Activated naive CD4-positive, alpha-beta T cell treated with anti-CD3 and anti-CD28 coated beads, Interleukin-2, amount 10 ng/mL, durations not matched to agents 7 days and 5 days (primary cell): ENCODE measurements around the gene NOX4.
"Not testable (repeated sequence)": the region's sequence is repeated elsewhere in the genome, so short reads cannot be mapped to it uniquely, and the experiment has no call there.

ENCODE experiments used
- CTCF ChIA-PET: fragments of 350-600 bp; sonication (Branson Sonifier 250); formaldehyde crosslinking; loops from one replicate; lab custom pipeline; 2021; ENCODE audit warnings: antibody characterized with exemption; lab: Charles Lee
- DNase-seq: peaks from one replicate; pipeline ENCODE4 v3.0.0-alpha.2; 2020
- H3K27ac Mint-ChIP-seq: one replicate; pipeline ENCODE4 v1.8.0; 2021; ENCODE audit warnings: mild to moderate bottlenecking, moderate library complexity, mixed read lengths
- H3K27me3 Mint-ChIP-seq: one replicate; pipeline ENCODE4 v1.8.0; 2021; ENCODE audit warnings: mild to moderate bottlenecking, mixed read lengths
- H3K36me3 Mint-ChIP-seq: one replicate; pipeline ENCODE4 v1.8.0; 2021; ENCODE audit warnings: mixed read lengths
- H3K4me1 Mint-ChIP-seq: one replicate; pipeline ENCODE4 v1.8.0; 2021; ENCODE audit warnings: mixed read lengths
- H3K4me3 Mint-ChIP-seq: one replicate; pipeline ENCODE4 v1.8.0; 2021; ENCODE audit warnings: mild to moderate bottlenecking, moderate library complexity, mixed read lengths
- H3K9me3 Mint-ChIP-seq: one replicate; pipeline ENCODE4 v1.8.0; 2021; ENCODE audit warnings: mixed read lengths

The NOX4 gene

GRCh38 chr11:89381094-89381493 lies 110.1 kb downstream of the NOX4 start:
- DNase-seq: no peak
- no peaks in the 10 kb centered on the region for H3K4me1 Mint-ChIP-seq
- no peak overlapping the region for H3K27ac Mint-ChIP-seq
- no peaks in the 10 kb centered on the region for H3K36me3 Mint-ChIP-seq
- CTCF ChIA-PET: no interaction called here
- no peaks in the 10 kb centered on the region for H3K27me3 Mint-ChIP-seq
- no peaks in the 10 kb centered on the region for H3K9me3 Mint-ChIP-seq
- H3K4me3 Mint-ChIP-seq: no peak overlapping the region

GRCh38 chr11:89379976-89380771 lies 111.0 kb downstream of the NOX4 start:
- H3K27ac Mint-ChIP-seq, H3K4me3 Mint-ChIP-seq, H3K9me3 Mint-ChIP-seq, DNase-seq, H3K27me3 Mint-ChIP-seq, H3K4me1 Mint-ChIP-seq, H3K36me3 Mint-ChIP-seq, CTCF ChIA-PET: not testable (repeated sequence)

- H3K9me3 Mint-ChIP-seq, H3K4me1 Mint-ChIP-seq, CTCF ChIA-PET, H3K27ac Mint-ChIP-seq, H3K27me3 Mint-ChIP-seq, DNase-seq, H3K4me3 Mint-ChIP-seq, H3K36me3 Mint-ChIP-seq: not testable (repeated sequence)
These were observed 112.2 kb downstream of the NOX4 start for GRCh38 chr11:89378986-89379385.

- H3K27me3 Mint-ChIP-seq, H3K4me3 Mint-ChIP-seq, CTCF ChIA-PET, DNase-seq, H3K27ac Mint-ChIP-seq, H3K36me3 Mint-ChIP-seq, H3K4me1 Mint-ChIP-seq, H3K9me3 Mint-ChIP-seq: not testable (repeated sequence)
These were observed 121.8 kb downstream of the NOX4 start for GRCh38 chr11:89369356-89369755.

GRCh38 chr11:89364856-89365255 lies 126.3 kb downstream of the NOX4 start:
- DNase-seq, H3K27ac Mint-ChIP-seq, CTCF ChIA-PET, H3K27me3 Mint-ChIP-seq, H3K36me3 Mint-ChIP-seq, H3K4me3 Mint-ChIP-seq, H3K9me3 Mint-ChIP-seq, H3K4me1 Mint-ChIP-seq: not testable (repeated sequence)

GRCh38 chr11:89361734-89362133 lies 129.4 kb downstream of the NOX4 start:
- Mint-ChIP-seq H3K27me3 (no peaks in the 10 kb centered on the region), H3K27ac (no peak overlapping the region), H3K36me3 (no peaks in the 10 kb centered on the region), H3K4me3 (no peak overlapping the region), H3K9me3 (no peaks in the 10 kb centered on the region), H3K4me1 (no peaks in the 10 kb centered on the region)
- DNase-seq: no peak
- CTCF ChIA-PET: no interaction called here

- H3K4me1 Mint-ChIP-seq, H3K27me3 Mint-ChIP-seq, H3K9me3 Mint-ChIP-seq, H3K4me3 Mint-ChIP-seq, DNase-seq, H3K27ac Mint-ChIP-seq, CTCF ChIA-PET, H3K36me3 Mint-ChIP-seq: not testable (repeated sequence)
These were observed 132.0 kb downstream of the NOX4 start for GRCh38 chr11:89359208-89359607.

GRCh38 chr11:89358761-89359160 lies 132.4 kb downstream of the NOX4 start:
- Mint-ChIP-seq H3K9me3 (no peaks in the 10 kb centered on the region), H3K36me3 (no peaks in the 10 kb centered on the region), H3K4me3 (no peak overlapping the region), H3K27ac (no peak overlapping the region), H3K4me1 (no peaks in the 10 kb centered on the region), H3K27me3 (no peaks in the 10 kb centered on the region)
- CTCF ChIA-PET: no interaction called here
- no peak for DNase-seq

- Mint-ChIP-seq H3K9me3 (no peaks in the 10 kb centered on the region), H3K27ac (no peak overlapping the region), H3K4me3 (no peak overlapping the region), H3K36me3 (no peaks in the 10 kb centered on the region), H3K4me1 (no peaks in the 10 kb centered on the region), H3K27me3 (no peaks in the 10 kb centered on the region)
- CTCF ChIA-PET: no interaction called here
- DNase-seq: no peak
These were observed 135.5 kb downstream of the NOX4 start for GRCh38 chr11:89355646-89356045.

GRCh38 chr11:89354513-89354912 lies 136.7 kb downstream of the NOX4 start:
- DNase-seq, H3K27ac Mint-ChIP-seq, CTCF ChIA-PET, H3K4me1 Mint-ChIP-seq, H3K36me3 Mint-ChIP-seq, H3K9me3 Mint-ChIP-seq, H3K27me3 Mint-ChIP-seq, H3K4me3 Mint-ChIP-seq: not testable (repeated sequence)

- no peak overlapping the region for H3K4me3 Mint-ChIP-seq
These were observed 144.1 kb downstream of the NOX4 start for GRCh38 chr11:89347071-89347470.

GRCh38 chr11:89346601-89347000 lies 144.6 kb downstream of the NOX4 start:
- H3K9me3 Mint-ChIP-seq: no peaks in the 10 kb centered on the region
- no peak for DNase-seq
- H3K4me1 Mint-ChIP-seq: no peaks in the 10 kb centered on the region
- H3K27ac Mint-ChIP-seq: no peak overlapping the region
- no peak overlapping the region for H3K4me3 Mint-ChIP-seq
- H3K36me3 Mint-ChIP-seq: no peaks in the 10 kb centered on the region
- no peaks in the 10 kb centered on the region for H3K27me3 Mint-ChIP-seq
- CTCF ChIA-PET: no interaction called here

More at GRCh38 chr11:89347071-89347470, 144.1 kb downstream of the NOX4 start:
- Mint-ChIP-seq H3K4me1 (no peaks in the 10 kb centered on the region), H3K9me3 (no peaks in the 10 kb centered on the region), H3K27ac (no peak overlapping the region), H3K36me3 (no peaks in the 10 kb centered on the region), H3K27me3 (no peaks in the 10 kb centered on the region)
- no peak for DNase-seq
- CTCF ChIA-PET: no interaction called here

GRCh38 chr11:89342880-89343572 lies 148.1 kb downstream of the NOX4 start:
- H3K4me3 Mint-ChIP-seq, H3K4me1 Mint-ChIP-seq, H3K27me3 Mint-ChIP-seq, H3K27ac Mint-ChIP-seq, H3K9me3 Mint-ChIP-seq, H3K36me3 Mint-ChIP-seq, CTCF ChIA-PET, DNase-seq: not testable (repeated sequence)

- DNase-seq, H3K36me3 Mint-ChIP-seq, H3K27ac Mint-ChIP-seq, H3K4me3 Mint-ChIP-seq, H3K4me1 Mint-ChIP-seq, H3K9me3 Mint-ChIP-seq, H3K27me3 Mint-ChIP-seq, CTCF ChIA-PET: not testable (repeated sequence)
These were observed 150.7 kb downstream of the NOX4 start for GRCh38 chr11:89340450-89340849.

GRCh38 chr11:89338073-89338472 lies 153.1 kb downstream of the NOX4 start:
- H3K4me1 Mint-ChIP-seq: not testable (repeated sequence)

More at GRCh38 chr11:89338073-89338472, 153.1 kb downstream of the NOX4 start:
- H3K4me3 Mint-ChIP-seq, H3K27ac Mint-ChIP-seq, H3K9me3 Mint-ChIP-seq, DNase-seq, H3K27me3 Mint-ChIP-seq, CTCF ChIA-PET, H3K36me3 Mint-ChIP-seq: not testable (repeated sequence)
